HG03064 (cell line): Measurements from ENCODE around the gene FASTK.

Experiments
- ATAC-seq: cut with Tn5 transposase; IDR thresholded peaks from one replicate; pipeline ENCODE4 v1.9.1; 2021; ENCODE audit warnings: low read depth; ENCODE audit not compliant: unreplicated experiment

Gene FASTK

DNA sequence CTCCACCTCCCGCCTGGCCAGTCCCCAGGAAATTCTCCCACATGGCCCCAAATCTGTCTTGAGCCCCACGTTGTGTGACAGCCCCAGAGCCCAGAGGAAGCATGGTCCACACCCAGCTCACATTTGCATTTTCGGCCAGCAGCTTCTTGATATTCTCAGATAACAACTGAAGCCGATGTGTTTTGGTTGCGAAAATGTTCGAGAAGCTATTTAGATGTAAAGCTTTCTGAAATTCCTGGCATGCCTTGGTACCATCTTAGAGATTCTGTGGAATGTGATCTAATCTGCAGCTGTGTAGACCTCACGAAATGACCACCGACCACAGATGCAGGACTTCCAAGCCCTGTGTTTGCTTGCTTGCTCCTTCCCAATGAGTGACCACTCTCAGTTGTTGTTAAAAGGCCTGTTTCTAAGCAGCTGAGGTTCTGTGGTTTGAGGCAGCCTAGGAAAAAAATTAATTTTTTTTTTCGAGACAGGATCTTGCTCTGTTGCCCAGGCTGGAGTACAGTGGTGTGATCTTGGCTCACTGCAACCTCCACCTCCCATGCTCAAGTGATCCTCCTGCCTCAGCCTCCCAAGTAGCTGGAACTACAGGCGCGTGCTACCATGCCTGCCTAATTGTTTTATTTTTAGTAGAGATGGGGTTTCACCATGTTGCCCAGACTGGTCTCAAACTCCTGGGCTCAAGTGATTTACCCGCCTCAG lies 12.4 kb downstream of the FASTK start:
- ATAC-seq = no peak

DNA sequence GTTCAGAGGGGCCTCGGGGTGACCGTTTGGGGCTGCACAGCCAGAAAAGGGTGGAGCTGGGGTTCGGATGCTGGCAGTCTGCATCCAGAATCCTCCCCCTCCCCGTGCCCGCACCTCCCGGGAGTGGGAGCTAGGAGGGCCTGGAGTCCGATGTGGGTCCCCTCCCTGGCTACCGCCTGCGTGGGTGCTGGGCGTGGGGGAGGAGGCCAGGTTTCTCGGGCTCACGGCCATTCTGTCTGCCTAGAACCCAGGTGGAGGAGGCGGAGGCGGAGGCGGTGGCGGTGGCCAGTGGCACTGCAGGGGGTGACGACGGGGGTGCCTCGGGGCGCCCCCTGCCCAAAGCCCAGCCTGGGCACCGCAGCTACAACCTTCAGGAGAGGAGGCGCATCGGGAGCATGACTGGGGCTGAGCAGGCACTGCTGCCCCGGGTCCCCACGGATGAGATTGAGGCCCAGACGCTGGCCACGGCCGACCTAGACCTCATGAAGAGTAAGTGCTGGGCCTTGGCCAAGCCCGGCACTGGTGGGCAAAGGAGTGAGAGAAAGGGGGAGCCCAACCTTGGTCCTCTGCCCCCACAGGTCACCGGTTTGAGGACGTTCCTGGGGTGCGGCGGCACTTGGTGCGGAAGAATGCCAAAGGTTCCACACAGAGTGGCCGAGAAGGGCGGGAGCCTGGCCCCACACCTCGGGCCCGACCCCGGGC lies 14.2 kb downstream of the FASTK start:
- ATAC-seq = no peak

GRCh38 chr7:151065516-151065915 lies 15.1 kb downstream of the FASTK start:
- no peak for ATAC-seq

GRCh38 chr7:151064993-151065392 lies 15.6 kb downstream of the FASTK start:
- no peak for ATAC-seq

- ATAC-seq = no peak
Observed at GRCh38 chr7:151064454-151064853, 16.2 kb downstream of the FASTK start.

- no peak for ATAC-seq
Observed at GRCh38 chr7:151063212-151063561, 17.4 kb downstream of the FASTK start.

GRCh38 chr7:151062399-151063211 lies 18.0 kb downstream of the FASTK start:
- ATAC-seq = no peak

DNA sequence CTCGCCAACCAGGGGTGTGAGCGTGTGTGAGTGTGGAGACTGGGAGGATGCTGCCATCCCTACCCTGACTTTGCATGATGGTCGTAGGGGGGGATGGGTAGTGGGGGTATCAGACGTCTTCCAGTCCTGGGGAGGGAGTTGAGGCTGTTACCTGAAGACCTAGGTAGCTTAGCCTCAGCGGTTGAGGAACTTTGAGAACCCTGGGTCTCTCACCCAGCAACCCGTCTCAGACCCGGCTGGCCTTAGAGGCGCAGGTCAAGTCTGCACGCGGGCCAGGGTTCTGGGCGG lies 18.6 kb downstream of the FASTK start:
- no peak for ATAC-seq

DNA sequence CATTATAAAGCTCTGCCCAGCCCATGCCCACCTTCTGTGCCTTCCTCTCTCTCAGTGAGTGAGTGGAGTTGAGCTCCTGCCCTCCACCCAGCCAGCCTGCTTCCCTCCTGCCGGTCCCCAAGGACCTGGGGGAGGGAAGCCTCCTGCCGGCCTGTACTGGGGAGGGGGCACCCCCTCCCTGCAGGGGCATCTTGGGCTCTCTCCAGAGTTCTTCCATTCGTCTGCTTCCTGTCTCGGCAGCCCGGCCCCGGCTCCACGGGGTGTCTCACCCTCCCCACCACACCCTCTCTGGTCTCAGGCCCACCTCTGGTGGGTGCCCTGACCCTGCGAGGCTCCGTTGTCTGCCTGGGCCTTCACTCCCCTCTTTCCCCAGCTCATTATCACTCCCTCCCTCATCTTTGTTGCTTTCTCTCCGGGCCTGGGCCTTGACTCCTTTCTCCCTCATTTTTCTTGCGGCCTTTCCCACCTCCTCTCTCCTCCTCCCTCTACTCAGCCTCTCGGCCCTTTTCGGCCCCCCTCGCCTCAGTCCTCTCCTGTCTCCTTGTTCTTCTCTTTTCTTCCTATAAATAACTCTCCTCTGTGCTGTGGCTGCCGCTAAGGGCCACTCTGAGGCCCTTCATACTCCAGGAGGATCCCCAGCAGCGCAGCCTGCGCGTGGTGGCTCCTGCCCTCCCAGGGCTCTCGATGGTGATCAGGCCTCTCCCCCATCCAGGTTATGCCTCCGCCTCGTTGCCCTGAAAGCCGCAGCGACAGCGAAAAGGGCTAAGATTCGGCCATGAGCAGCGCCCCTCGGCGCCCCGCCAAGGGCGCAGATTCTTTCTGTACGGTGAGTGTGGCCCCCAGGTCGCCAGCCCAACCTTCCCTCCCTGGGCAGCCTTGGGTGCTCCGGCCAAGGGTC lies 19.1 kb downstream of the FASTK start:
- no peak for ATAC-seq

GRCh38 chr7:151060416-151061212 lies 20.0 kb downstream of the FASTK start:
- no peak for ATAC-seq

DNA sequence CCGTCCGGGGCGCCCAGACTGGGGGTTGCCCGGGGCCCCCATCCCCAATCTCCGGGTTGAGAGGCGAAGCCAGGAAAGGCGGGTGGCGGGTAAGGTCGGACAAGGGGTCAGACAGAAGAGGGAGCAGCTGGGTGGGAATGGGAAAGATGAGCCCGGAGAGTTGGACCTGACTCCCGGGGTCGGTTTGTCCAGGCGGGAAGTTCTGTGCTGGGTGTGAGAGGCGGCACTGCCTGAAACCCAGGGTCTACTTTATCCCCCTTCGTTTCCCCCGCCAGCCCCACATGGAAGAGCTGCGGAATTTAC lies 20.5 kb downstream of the FASTK start:
- no peak for ATAC-seq

DNA sequence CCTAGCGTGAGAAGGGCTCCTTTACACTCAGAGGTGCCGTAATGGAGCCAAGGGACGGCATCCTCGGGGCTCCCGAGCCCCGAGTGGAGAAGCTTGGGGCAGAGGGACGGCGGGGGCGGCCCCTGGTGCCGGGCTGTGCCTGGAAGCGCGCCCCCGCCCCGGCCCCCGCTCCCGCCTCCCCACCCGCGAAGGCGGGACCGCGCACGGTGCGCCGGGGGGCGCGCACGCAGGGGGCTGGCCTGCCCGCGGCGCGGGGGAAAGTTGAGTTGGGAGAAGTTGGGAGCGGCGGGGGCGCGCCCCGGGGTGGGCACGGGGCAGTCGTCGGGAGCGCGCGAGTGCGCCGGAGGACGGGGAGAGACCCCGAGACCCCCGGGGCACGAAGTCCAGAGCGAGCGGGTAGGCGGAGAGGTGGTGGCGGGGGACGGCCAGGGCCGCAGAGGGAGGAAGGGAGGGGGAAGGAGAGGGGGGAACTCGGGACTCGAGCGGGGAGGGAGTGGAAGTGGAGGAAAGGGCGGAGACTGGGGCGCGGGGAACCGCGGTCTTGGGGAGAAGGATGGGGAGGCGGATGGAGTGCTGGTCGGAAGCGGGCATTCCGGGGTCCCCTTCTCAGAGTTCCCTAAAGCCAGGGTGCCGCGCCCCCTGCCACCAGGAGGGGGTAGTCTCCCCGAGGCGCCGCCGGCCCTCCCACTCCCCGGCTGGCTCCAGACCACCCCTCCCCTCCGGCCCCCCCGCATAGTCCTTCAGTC lies 21.1 kb downstream of the FASTK start, which contains the start of gene SLC4A2:
SLC4A2 (plus strand) TSS at position 223 of the 746 bp plus-strand sequence. CDS start 2,399 bp downstream, outside the sequence.
- ATAC-seq = peak; percentile 25

DNA sequence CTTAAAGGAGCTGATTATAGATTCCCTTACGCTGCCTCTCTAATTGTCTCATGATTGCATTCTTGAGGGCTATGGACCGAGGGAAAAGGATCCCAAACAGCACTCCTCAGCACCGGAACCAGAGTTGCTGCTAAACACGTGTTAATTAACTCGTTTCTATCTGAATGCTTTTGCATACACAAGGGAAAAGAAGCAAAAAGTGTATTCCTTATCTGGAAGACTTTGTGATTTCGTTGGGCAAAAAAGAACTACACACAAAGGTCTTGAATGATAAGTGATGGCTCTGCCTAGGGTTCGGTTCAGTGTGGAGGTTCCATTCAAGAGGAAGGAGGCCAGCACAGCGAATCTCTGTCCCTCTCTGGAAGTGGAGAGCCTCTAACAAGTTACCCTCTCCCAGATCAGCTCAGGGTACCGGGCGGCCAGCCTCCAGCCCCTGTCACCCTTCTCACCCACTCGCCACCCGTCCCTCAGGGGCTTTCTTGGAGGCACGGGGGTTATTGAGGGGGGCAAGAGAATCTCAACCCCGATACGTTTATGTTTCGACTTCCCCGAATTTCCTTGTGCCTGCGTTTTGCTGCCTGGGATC lies 21.7 kb downstream of the FASTK start:
- no peak for ATAC-seq

DNA sequence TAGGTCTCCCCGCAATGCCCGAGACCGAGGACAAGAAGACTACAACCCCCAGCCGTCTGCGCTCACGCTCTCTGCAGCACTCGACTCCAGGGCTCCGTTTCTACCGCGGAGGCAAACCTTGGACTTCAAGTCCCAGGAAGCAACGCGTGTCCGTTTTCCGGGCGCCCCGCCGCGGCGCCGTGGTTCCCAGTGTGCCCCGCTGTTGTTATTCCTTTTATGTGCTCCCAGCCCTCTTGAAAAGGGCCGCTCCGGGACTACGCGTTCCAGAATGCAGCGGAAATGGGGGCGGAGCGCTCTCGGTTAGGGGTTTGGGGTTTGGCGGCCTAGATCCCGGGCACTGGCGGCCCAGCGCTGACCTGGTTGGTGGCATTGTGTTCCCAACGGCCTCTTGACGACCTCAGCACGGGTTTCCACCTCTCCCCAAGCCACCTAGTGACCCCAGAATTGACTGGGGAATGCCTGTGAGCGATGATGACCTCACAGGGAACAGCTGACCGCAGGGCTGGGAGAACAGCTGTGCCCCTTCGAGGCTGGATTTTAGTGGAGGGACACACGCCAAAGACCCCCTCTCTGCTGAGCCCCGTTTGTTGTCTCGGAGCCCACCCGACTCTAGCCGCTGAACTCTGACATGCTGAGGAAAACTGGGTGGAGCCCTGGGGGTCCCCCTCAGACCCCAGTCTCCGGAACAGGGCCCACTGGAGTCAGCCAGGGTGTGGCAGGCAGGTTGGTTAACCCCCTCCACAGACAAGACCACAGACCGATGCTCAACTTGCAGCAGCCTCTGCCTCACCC lies 22.4 kb downstream of the FASTK start:
- ATAC-seq = peak; percentile 80

GRCh38 chr7:151057506-151057988 lies 23.1 kb downstream of the FASTK start, which contains the start of gene CDK5:
Gene CDK5 (minus strand): TSS chr7:151057897. CDS start chr7:151057848, 49 bp downstream.
- ATAC-seq = peak; percentile 4

GRCh38 chr7:151056666-151057505 lies 23.7 kb downstream of the FASTK start:
- no peak for ATAC-seq

GRCh38 chr7:151056283-151056665 lies 24.3 kb downstream of the FASTK start:
- no peak for ATAC-seq
